HG03175 (cell line): Measurements from ENCODE around the gene ZBTB5.

Source experiments
- ATAC-seq: cut with Tn5 transposase; IDR thresholded peaks from one replicate; pipeline ENCODE4 v1.9.1; 2021; ENCODE audit warnings: mild to moderate bottlenecking, moderate library complexity; ENCODE audit not compliant: unreplicated experiment

ZBTB5 gene

GRCh38 chr9:37453827-37454226 is 11.4 kb downstream of the ZBTB5 start:
- ATAC-seq: no peak

GRCh38 chr9:37452611-37453010 is 12.6 kb downstream of the ZBTB5 start:
- no peak for ATAC-seq

- ATAC-seq: no peak
Measured at GRCh38 chr9:37451628-37452027, 13.6 kb downstream of the ZBTB5 start.

GRCh38 chr9:37449862-37450632 is 15.2 kb downstream of the ZBTB5 start:
- no peak for ATAC-seq

- ATAC-seq: no peak
Measured at GRCh38 chr9:37447111-37447510, 18.1 kb downstream of the ZBTB5 start.

GRCh38 chr9:37446401-37446800 is 18.8 kb downstream of the ZBTB5 start:
- no peak for ATAC-seq

- no peak for ATAC-seq
Measured at GRCh38 chr9:37445832-37446231, 19.4 kb downstream of the ZBTB5 start.

GRCh38 chr9:37444890-37445289 is 20.4 kb downstream of the ZBTB5 start:
- ATAC-seq: no peak

GRCh38 chr9:37443566-37443965 is 21.7 kb downstream of the ZBTB5 start:
- ATAC-seq: no peak

GRCh38 chr9:37442556-37442955 is 22.7 kb downstream of the ZBTB5 start:
- no peak for ATAC-seq

- no peak for ATAC-seq
Measured at GRCh38 chr9:37441776-37442370, 23.4 kb downstream of the ZBTB5 start.

- ATAC-seq: no peak
Measured at GRCh38 chr9:37438359-37438758, 26.9 kb downstream of the ZBTB5 start.

GRCh38 chr9:37437621-37438020 is 27.6 kb downstream of the ZBTB5 start:
- no peak for ATAC-seq

GRCh38 chr9:37437010-37437409 is 28.2 kb downstream of the ZBTB5 start:
- ATAC-seq: no peak

GRCh38 chr9:37436540-37436939 is 28.7 kb downstream of the ZBTB5 start:
- ATAC-seq: no peak

GRCh38 chr9:37433867-37434371 is 31.3 kb downstream of the ZBTB5 start:
- no peak for ATAC-seq

GRCh38 chr9:37432020-37432419 is 33.2 kb downstream of the ZBTB5 start:
- ATAC-seq: no peak

- no peak for ATAC-seq
Measured at GRCh38 chr9:37430841-37431597, 34.2 kb downstream of the ZBTB5 start.

- no peak for ATAC-seq
Measured at GRCh38 chr9:37429441-37430285, 35.6 kb downstream of the ZBTB5 start.

GRCh38 chr9:37428345-37428744 is 36.9 kb downstream of the ZBTB5 start:
- ATAC-seq: no peak

- no peak for ATAC-seq
Measured at GRCh38 chr9:37426846-37427245, 38.4 kb downstream of the ZBTB5 start.
